H9 (cell line): Measurements from ENCODE around the gene TMC3. TPM values are rescaled to one million over a fixed set of nuclear protein-coding genes. Genes with fewer than 3 reads are reported as not detected.

Source experiments
- DNase-seq: peaks from one replicate; pipeline ENCODE4 v3.0.0-alpha.2; 2017
- H2AFZ ChIP-seq: one replicate; pipeline ENCODE4 v1.6.1; 2013; ENCODE audit warnings: mild to moderate bottlenecking, low read length, control low read depth, moderate library complexity
- H2AK5ac ChIP-seq: 2 replicates; pipeline ENCODE4 v1.6.1; 2013; ENCODE audit warnings: low read length, control low read depth, mixed read lengths; ENCODE audit not compliant: insufficient read length
- H2BK120ac ChIP-seq: one replicate; pipeline ENCODE4 v1.6.1; 2013; ENCODE audit warnings: low read depth, mild to moderate bottlenecking, low read length, control low read depth, inconsistent platforms; ENCODE audit not compliant: poor library complexity, severe bottlenecking
- H2BK12ac ChIP-seq: 2 replicates; pipeline ENCODE4 v1.6.1; 2013; ENCODE audit warnings: low read length, control low read depth, mixed read lengths, low read depth; ENCODE audit not compliant: insufficient read length
- H2BK15ac ChIP-seq: 2 replicates; pipeline ENCODE4 v1.6.1; 2013; ENCODE audit warnings: low read depth, low read length, control low read depth
- H2BK20ac ChIP-seq: one replicate; pipeline ENCODE4 v1.6.1; 2013; ENCODE audit warnings: low read depth, mild to moderate bottlenecking, low read length, control low read depth, inconsistent platforms; ENCODE audit not compliant: poor library complexity, severe bottlenecking
- H2BK5ac ChIP-seq: 2 replicates; pipeline ENCODE4 v1.6.1; 2013; ENCODE audit warnings: low read length, control low read depth, mixed read lengths; ENCODE audit not compliant: insufficient read length
- H3K14ac ChIP-seq: 2 replicates; pipeline ENCODE4 v1.6.1; 2013; ENCODE audit warnings: low read length, control low read depth; ENCODE audit not compliant: insufficient read depth
- H3K18ac ChIP-seq: 2 replicates; pipeline ENCODE4 v1.6.1; 2013; ENCODE audit warnings: low read depth, mild to moderate bottlenecking, mixed read lengths, low read length, control low read depth; ENCODE audit not compliant: insufficient read length
- H3K23ac ChIP-seq: 2 replicates; pipeline ENCODE4 v1.6.1; 2013; ENCODE audit warnings: low read length, control low read depth, mixed read lengths, low read depth; ENCODE audit not compliant: insufficient read length
- H3K23me2 ChIP-seq: 2 replicates; pipeline ENCODE4 v1.6.1; 2013; ENCODE audit warnings: low read depth, mild to moderate bottlenecking, mixed read lengths, low read length, control low read depth; ENCODE audit not compliant: insufficient read length, poor library complexity, severe bottlenecking
- H3K27ac ChIP-seq: 2 replicates; pipeline ENCODE4 v1.5.1; 2013; ENCODE audit warnings: low read length, control low read depth, mixed read lengths, low read depth; ENCODE audit not compliant: insufficient read length
- H3K27me3 ChIP-seq: 2 replicates; pipeline ENCODE4 v1.6.1; 2013; ENCODE audit warnings: low read length, control low read depth, inconsistent platforms; ENCODE audit not compliant: insufficient read depth
- H3K4ac ChIP-seq: 2 replicates; pipeline ENCODE4 v1.6.1; 2013; ENCODE audit warnings: low read depth, mild to moderate bottlenecking, control low read depth, inconsistent platforms, low read length, moderate library complexity
- H3K4me1 ChIP-seq: 2 replicates; pipeline ENCODE4 v1.6.1; 2013; ENCODE audit warnings: low read length, control low read depth, inconsistent platforms; ENCODE audit not compliant: insufficient read depth
- H3K4me2 ChIP-seq: 2 replicates; pipeline ENCODE4 v1.6.1; 2013; ENCODE audit warnings: low read length, control low read depth, mixed read lengths; ENCODE audit not compliant: insufficient read length, insufficient read depth
- H3K56ac ChIP-seq: 2 replicates; pipeline ENCODE4 v1.6.1; 2013; ENCODE audit warnings: low read depth, mild to moderate bottlenecking, mixed read lengths, low read length, control low read depth; ENCODE audit not compliant: insufficient read length
- H3K79me1 ChIP-seq: 2 replicates; pipeline ENCODE4 v1.6.1; 2013; ENCODE audit warnings: low read depth, mild to moderate bottlenecking, moderate library complexity, low read length, control low read depth, inconsistent platforms; ENCODE audit not compliant: insufficient read depth, poor library complexity, severe bottlenecking
- H3K79me2 ChIP-seq: 2 replicates; pipeline ENCODE4 v1.6.1; 2013; ENCODE audit warnings: low read length, control low read depth, inconsistent platforms; ENCODE audit not compliant: insufficient read depth
- H3K9ac ChIP-seq: 2 replicates; pipeline ENCODE4 v1.6.1; 2013; ENCODE audit warnings: low read length, control low read depth, mixed read lengths; ENCODE audit not compliant: insufficient read length; ENCODE audit errors: extremely low read depth
- H3K9me3 ChIP-seq: one replicate; pipeline ENCODE4 v1.6.1; 2013; ENCODE audit warnings: low read depth, low read length, inconsistent platforms; ENCODE audit not compliant: control insufficient read depth
- H3T11ph ChIP-seq: one replicate; pipeline ENCODE4 v1.6.1; 2013; ENCODE audit warnings: mild to moderate bottlenecking, low read length, control low read depth, inconsistent platforms
- H4K20me1 ChIP-seq: one replicate; pipeline ENCODE4 v1.6.1; 2013; ENCODE audit not compliant: control insufficient read depth, insufficient read length, insufficient read depth
- H4K5ac ChIP-seq: 2 replicates; pipeline ENCODE4 v1.6.1; 2013; ENCODE audit warnings: low read depth, mild to moderate bottlenecking, mixed read lengths, low read length, control low read depth; ENCODE audit not compliant: insufficient read length
- H4K8ac ChIP-seq: replicated peaks from 2 replicates; pipeline ENCODE4 v1.6.1; 2013; ENCODE audit warnings: low read length, control low read depth, mixed read lengths, low read depth; ENCODE audit not compliant: insufficient read length
- H4K91ac ChIP-seq: 2 replicates; pipeline ENCODE4 v1.6.1; 2013; ENCODE audit warnings: low read depth, mild to moderate bottlenecking, moderate library complexity, mixed read lengths, low read length, control low read depth; ENCODE audit not compliant: insufficient read length
- H3K27ac Mint-ChIP-seq, 3 experiments: 2 replicates in 2 of 3; 3 replicates in 1 of 3; pipeline ENCODE4 v1.8.0; 2020 to 2021; ENCODE audit warnings: mixed read lengths in 3 of 3, mild to moderate bottlenecking in 1 of 3, moderate library complexity in 1 of 3
- H3K27me3 Mint-ChIP-seq: 2 replicates; pipeline ENCODE4 v1.8.0; 2021; ENCODE audit warnings: low read depth, mild to moderate bottlenecking, moderate library complexity, mixed read lengths
- H3K36me3 Mint-ChIP-seq, 3 experiments: 2 replicates in 2 of 3; 3 replicates in 1 of 3; pipeline ENCODE4 v1.8.0; 2020 to 2021; ENCODE audit warnings: low read depth in 3 of 3, mixed read lengths in 3 of 3; ENCODE audit not compliant: insufficient read depth in 1 of 3
- H3K4me1 Mint-ChIP-seq, 2 experiments: 2 replicates each; pipeline ENCODE4 v1.8.0; 2020; ENCODE audit warnings: mixed read lengths in 2 of 2
- H3K4me3 Mint-ChIP-seq, 2 experiments: 2 replicates in 1 of 2; 3 replicates in 1 of 2; pipeline ENCODE4 v1.8.0; 2020 to 2021; ENCODE audit warnings: mild to moderate bottlenecking in 2 of 2, mixed read lengths in 2 of 2, moderate library complexity in 1 of 2
- H3K9me3 Mint-ChIP-seq, 2 experiments: 2 replicates in 1 of 2; 3 replicates in 1 of 2; pipeline ENCODE4 v1.8.0; 2020; ENCODE audit warnings: mild to moderate bottlenecking in 2 of 2, mixed read lengths in 2 of 2, moderate library complexity in 1 of 2
- WGBS: extraction: QIAGEN DNeasy Blood & Tissue Kit; methylation state at CpG from one replicate; pipeline ENCODE4 v1.1.7; 2013; ENCODE audit warnings: missing lambda C conversion rate, low lambda C conversion rate, mixed read lengths; ENCODE audit not compliant: insufficient read length; ENCODE audit errors: extremely low coverage; 5-methylcytosine and 5-hydroxymethylcytosine counted together
- total RNA-seq: library from RNA; stranded (reverse); gene quantifications from 2 replicates; pipeline ENCODE4 v1.2.1, GENCODE V29; 2021
- TF ChIP-seq, protein P1 (sequence below): fragments of 200-600 bp; sonication (generic); conservative IDR thresholded peaks from 3 replicates; pipeline ENCODE4 v1.8.0; 2021; ENCODE audit warnings: antibody characterized with exemption, mild to moderate bottlenecking

The TMC3 gene
- total RNA-seq, 1 experiment from 2014 or later = not detected

DNA sequence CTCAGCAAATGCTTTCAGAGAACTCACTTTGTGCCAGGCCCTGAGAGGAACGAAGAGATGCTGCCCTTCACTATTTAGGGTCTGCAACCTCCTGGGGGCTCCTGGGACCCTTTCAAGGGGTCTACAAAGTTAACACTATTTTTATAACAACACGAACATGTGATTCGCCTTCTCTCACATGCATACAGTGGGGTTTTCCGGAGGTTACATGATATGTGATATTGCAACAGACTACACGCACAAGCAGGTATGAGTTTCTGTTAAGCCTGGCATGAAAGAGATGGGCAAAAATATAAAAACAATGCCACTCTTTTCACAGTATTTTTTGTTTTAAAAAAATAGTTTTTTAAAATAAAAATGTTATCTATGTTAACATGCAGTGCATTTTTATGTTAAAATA is 60.3 kb downstream of the TMC3 start:
- no peak for DNase-seq
- Histone ChIP-seq H4K8ac (no peak overlapping the region), H2BK5ac (no peak overlapping the region), H2AK5ac (no peak overlapping the region), H3K23ac (no peak overlapping the region), H3K27ac (no peak overlapping the region), H3K18ac (no peak overlapping the region), H3K14ac (no peak overlapping the region), H3K79me1 (no peaks in the 10 kb centered on the region), H3K23me2 (no peaks in the 10 kb centered on the region), H3T11ph (no peak overlapping the region), H2BK12ac (no peak overlapping the region), H3K56ac (no peak overlapping the region), H3K27me3 (no peaks in the 10 kb centered on the region), H2BK120ac (no peak overlapping the region), H3K4ac (no peak overlapping the region), H3K4me1 (no peaks in the 10 kb centered on the region), H4K20me1 (no peaks in the 10 kb centered on the region), H2AFZ (no peak overlapping the region), H3K79me2 (no peaks in the 10 kb centered on the region), H3K9me3 (no peaks in the 10 kb centered on the region), H4K91ac (no peak overlapping the region), H4K5ac (no peak overlapping the region), H2BK20ac (no peak overlapping the region), H2BK15ac (no peak overlapping the region), H3K4me2 (no peak overlapping the region), H3K9ac (no peak overlapping the region)
- Mint-ChIP-seq H3K4me1 (no peaks in the 10 kb centered on the region), H3K27me3 (no peaks in the 10 kb centered on the region; the same call in 1 of the 2 replicates), H3K27ac (no peak overlapping the region), H3K4me3 (no peak overlapping the region), H3K9me3 (no peaks in the 10 kb centered on the region), H3K36me3 (peaks cover 13 to 34% (median 20%) of the 10 kb centered on the region in 3 experiments)
- no CpG with 5 or more reads among the region's 5 CpGs for WGBS
- TF ChIP-seq, protein P1, sequence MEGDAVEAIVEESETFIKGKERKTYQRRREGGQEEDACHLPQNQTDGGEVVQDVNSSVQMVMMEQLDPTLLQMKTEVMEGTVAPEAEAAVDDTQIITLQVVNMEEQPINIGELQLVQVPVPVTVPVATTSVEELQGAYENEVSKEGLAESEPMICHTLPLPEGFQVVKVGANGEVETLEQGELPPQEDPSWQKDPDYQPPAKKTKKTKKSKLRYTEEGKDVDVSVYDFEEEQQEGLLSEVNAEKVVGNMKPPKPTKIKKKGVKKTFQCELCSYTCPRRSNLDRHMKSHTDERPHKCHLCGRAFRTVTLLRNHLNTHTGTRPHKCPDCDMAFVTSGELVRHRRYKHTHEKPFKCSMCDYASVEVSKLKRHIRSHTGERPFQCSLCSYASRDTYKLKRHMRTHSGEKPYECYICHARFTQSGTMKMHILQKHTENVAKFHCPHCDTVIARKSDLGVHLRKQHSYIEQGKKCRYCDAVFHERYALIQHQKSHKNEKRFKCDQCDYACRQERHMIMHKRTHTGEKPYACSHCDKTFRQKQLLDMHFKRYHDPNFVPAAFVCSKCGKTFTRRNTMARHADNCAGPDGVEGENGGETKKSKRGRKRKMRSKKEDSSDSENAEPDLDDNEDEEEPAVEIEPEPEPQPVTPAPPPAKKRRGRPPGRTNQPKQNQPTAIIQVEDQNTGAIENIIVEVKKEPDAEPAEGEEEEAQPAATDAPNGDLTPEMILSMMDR = no peak
